K562 (cell line): Measurements from ENCODE around the gene LENEP. TPM values are rescaled to one million over a fixed set of nuclear protein-coding genes. Genes with fewer than 3 reads are reported as not detected.

Experiments
- CEBPG ChIP-seq, 3 experiments: fragments of 200-800 bp in 1 of 3; sonication (Bioruptor generic) in 1 of 3; sonication (generic) in 1 of 3; formaldehyde crosslinking in 1 of 3; IDR thresholded peaks in 2 of 3; conservative IDR thresholded peaks in 1 of 3; 2 replicates each; pipeline versions ENCODE4 v1.6.1 to v1.8.0; 2016 to 2022; ENCODE audit warnings: missing compliant biosample characterization in 2 of 3, missing genetic modification characterization in 2 of 3, mild to moderate bottlenecking in 1 of 3, missing genetic modification reagents in 1 of 3
- NFATC3 ChIP-seq: fragments of 450-650 bp; IDR thresholded peaks from 2 replicates; pipeline ENCODE4 v1.6.1; 2017; ENCODE audit warnings: mild to moderate bottlenecking
- RBM34 ChIP-seq: fragments of 200-400 bp; formaldehyde crosslinking; IDR thresholded peaks from 2 replicates; pipeline ENCODE4 v1.6.1; 2018; ENCODE audit warnings: low read length, borderline replicate concordance; ENCODE audit not compliant: insufficient read depth
- STAT5A ChIP-seq: IDR thresholded peaks from 2 replicates; pipeline ENCODE4 v1.6.1; 2012; ENCODE audit warnings: low read length, inconsistent platforms, borderline replicate concordance
- THRAP3 ChIP-seq: fragments of 450-650 bp; IDR thresholded peaks from 2 replicates; pipeline ENCODE4 v1.6.1; 2016; ENCODE audit warnings: mild to moderate bottlenecking, inconsistent platforms, borderline replicate concordance
- XRCC4 ChIP-seq: IDR thresholded peaks from one replicate; pipeline ENCODE4 v1.6.1; 2011; ENCODE audit not compliant: insufficient read depth, insufficient read length; ENCODE audit errors: extremely low read depth
- polyA plus RNA-seq, 8 experiments: library from polyadenylated mRNA; depleted of rRNA in 4 of 8; stranded (reverse) in 5 of 8; unstranded in 3 of 8; fragments of >200 nt; fragmentation: Nextera tagmentation in 2 of 8; fragmentation: Illumina TruSeq in 1 of 8; extraction: Ambion mirVana in 2 of 8; extraction: Trizol in 1 of 8; gene quantifications; 2 replicates each; pipeline versions ENCODE4 v1.2.1 to v1.2.3, GENCODE V29; 2011 to 2014; ENCODE audit warnings: inconsistent platforms in 1 of 8, missing spikeins in 1 of 8
- total RNA-seq, 7 experiments: library from RNA; depleted of rRNA in 6 of 7; stranded (reverse); fragments of >200 nt in 6 of 7; fragmentation: Illumina TruSeq in 2 of 7; extraction: Trizol in 2 of 7; gene quantifications; 2 replicates each; pipeline versions ENCODE4 v1.2.1 to v1.2.3, GENCODE V29; 2011 to 2021; ENCODE audit warnings: low replicate concordance in 1 of 7
- TF ChIP-seq, protein P1 (sequence below): fragments of 450-650 bp; formaldehyde crosslinking; IDR thresholded peaks from 2 replicates; pipeline ENCODE4 v1.4.0; 2020; ENCODE audit warnings: mild to moderate bottlenecking, moderate library complexity
- TF ChIP-seq, protein P2 (sequence below), 2 experiments: IDR thresholded peaks; 2 replicates each; pipeline ENCODE4 v1.6.1; 2011; ENCODE audit warnings: borderline replicate concordance in 1 of 2, control low read depth in 1 of 2, low read depth in 1 of 2, low read length in 1 of 2, mild to moderate bottlenecking in 1 of 2, mixed read lengths in 1 of 2, moderate library complexity in 1 of 2; ENCODE audit not compliant: insufficient read depth in 1 of 2, insufficient read length in 1 of 2, poor library complexity in 1 of 2, severe bottlenecking in 1 of 2; ENCODE audit errors: extremely low read depth in 1 of 2
- TF ChIP-seq, protein P3 (sequence below), 2 experiments: fragments of 450-650 bp; IDR thresholded peaks; 2 replicates each; pipeline ENCODE4 v1.6.1; 2016; ENCODE audit warnings: mild to moderate bottlenecking in 2 of 2, borderline replicate concordance in 1 of 2, low read depth in 1 of 2, moderate library complexity in 1 of 2

LENEP gene
- total and polyA plus RNA-seq, 9 of the 15 experiments (the other 6 are each of a cell fraction or from before 2014, with no cell fraction given), result 0.23 to 0.87 (median 0.67) TPM; not detected in 5

DNA sequence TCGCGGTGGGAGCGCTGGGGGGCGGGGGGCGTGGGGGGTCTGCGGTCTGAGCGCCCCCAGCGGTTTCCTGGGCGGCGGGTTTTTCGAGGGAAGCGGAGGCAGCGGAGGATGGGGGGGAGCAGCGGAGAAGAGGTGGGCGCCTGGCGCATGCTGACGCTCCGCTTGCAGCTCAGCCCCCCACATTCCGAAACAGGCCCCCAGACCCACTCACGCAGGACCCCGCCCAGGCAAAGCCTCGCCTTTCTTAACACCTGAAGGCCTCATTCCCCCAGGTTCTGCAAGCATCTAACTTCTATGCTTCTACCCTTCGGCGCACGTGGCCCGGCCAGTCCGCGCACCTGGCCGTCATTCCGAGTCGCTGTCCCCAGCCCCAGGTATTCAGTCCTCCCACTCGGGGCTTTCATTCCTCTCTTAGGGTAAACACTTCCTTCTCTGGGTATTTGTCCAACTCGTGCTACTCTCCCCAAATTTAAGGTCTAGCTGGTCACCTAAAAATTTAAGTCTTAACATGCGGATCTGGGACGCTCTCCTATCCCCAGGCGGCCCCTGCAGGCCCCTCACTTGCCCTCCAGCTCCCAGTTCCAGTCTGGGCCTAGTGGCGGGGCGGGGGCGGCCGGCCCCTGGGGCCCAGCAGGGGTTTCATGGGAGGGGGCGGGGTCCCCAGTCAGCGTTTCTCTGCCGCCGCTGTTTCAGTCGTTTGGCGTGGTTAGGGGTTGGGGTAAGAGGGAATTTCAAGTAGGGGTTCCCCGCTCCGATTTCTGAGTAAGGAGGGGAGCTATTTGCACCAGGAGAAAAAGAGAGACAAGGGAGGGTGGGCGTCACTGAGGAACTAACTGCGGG is 6.4 kb downstream of the LENEP start (continued):
- TF ChIP-seq CEBPG (CRISPR knock-in tag; IDR thresholded peaks at IDR 0.05) (no peak), CEBPG (tag; conservative IDR thresholded peaks at IDR 0.05 in 1 of 2, IDR thresholded peaks at IDR 0.05 in 1 of 2) (no peak), THRAP3 (no peak), STAT5A (no peak), XRCC4 (no peak), NFATC3 (no peak), RBM34 (no peak)
- TF ChIP-seq, protein P1, sequence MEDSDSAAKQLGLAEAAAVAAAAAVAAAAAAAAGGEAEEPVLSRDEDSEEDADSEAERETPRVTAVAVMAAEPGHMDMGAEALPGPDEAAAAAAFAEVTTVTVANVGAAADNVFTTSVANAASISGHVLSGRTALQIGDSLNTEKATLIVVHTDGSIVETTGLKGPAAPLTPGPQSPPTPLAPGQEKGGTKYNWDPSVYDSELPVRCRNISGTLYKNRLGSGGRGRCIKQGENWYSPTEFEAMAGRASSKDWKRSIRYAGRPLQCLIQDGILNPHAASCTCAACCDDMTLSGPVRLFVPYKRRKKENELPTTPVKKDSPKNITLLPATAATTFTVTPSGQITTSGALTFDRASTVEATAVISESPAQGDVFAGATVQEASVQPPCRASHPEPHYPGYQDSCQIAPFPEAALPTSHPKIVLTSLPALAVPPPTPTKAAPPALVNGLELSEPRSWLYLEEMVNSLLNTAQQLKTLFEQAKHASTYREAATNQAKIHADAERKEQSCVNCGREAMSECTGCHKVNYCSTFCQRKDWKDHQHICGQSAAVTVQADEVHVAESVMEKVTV, result no peak
- TF ChIP-seq, protein P2, sequence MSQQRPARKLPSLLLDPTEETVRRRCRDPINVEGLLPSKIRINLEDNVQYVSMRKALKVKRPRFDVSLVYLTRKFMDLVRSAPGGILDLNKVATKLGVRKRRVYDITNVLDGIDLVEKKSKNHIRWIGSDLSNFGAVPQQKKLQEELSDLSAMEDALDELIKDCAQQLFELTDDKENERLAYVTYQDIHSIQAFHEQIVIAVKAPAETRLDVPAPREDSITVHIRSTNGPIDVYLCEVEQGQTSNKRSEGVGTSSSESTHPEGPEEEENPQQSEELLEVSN (IDR thresholded peaks at IDR 0.05; ENCODE audit: borderline replicate concordance in 1 of 2, extremely low read depth in 1 of 2, insufficient read depth in 1 of 2, insufficient read length in 1 of 2, low read depth in 1 of 2, low read length in 1 of 2, poor library complexity in 1 of 2, severe bottlenecking in 1 of 2), result peak; percentile 85 to 92
- TF ChIP-seq, protein P3, sequence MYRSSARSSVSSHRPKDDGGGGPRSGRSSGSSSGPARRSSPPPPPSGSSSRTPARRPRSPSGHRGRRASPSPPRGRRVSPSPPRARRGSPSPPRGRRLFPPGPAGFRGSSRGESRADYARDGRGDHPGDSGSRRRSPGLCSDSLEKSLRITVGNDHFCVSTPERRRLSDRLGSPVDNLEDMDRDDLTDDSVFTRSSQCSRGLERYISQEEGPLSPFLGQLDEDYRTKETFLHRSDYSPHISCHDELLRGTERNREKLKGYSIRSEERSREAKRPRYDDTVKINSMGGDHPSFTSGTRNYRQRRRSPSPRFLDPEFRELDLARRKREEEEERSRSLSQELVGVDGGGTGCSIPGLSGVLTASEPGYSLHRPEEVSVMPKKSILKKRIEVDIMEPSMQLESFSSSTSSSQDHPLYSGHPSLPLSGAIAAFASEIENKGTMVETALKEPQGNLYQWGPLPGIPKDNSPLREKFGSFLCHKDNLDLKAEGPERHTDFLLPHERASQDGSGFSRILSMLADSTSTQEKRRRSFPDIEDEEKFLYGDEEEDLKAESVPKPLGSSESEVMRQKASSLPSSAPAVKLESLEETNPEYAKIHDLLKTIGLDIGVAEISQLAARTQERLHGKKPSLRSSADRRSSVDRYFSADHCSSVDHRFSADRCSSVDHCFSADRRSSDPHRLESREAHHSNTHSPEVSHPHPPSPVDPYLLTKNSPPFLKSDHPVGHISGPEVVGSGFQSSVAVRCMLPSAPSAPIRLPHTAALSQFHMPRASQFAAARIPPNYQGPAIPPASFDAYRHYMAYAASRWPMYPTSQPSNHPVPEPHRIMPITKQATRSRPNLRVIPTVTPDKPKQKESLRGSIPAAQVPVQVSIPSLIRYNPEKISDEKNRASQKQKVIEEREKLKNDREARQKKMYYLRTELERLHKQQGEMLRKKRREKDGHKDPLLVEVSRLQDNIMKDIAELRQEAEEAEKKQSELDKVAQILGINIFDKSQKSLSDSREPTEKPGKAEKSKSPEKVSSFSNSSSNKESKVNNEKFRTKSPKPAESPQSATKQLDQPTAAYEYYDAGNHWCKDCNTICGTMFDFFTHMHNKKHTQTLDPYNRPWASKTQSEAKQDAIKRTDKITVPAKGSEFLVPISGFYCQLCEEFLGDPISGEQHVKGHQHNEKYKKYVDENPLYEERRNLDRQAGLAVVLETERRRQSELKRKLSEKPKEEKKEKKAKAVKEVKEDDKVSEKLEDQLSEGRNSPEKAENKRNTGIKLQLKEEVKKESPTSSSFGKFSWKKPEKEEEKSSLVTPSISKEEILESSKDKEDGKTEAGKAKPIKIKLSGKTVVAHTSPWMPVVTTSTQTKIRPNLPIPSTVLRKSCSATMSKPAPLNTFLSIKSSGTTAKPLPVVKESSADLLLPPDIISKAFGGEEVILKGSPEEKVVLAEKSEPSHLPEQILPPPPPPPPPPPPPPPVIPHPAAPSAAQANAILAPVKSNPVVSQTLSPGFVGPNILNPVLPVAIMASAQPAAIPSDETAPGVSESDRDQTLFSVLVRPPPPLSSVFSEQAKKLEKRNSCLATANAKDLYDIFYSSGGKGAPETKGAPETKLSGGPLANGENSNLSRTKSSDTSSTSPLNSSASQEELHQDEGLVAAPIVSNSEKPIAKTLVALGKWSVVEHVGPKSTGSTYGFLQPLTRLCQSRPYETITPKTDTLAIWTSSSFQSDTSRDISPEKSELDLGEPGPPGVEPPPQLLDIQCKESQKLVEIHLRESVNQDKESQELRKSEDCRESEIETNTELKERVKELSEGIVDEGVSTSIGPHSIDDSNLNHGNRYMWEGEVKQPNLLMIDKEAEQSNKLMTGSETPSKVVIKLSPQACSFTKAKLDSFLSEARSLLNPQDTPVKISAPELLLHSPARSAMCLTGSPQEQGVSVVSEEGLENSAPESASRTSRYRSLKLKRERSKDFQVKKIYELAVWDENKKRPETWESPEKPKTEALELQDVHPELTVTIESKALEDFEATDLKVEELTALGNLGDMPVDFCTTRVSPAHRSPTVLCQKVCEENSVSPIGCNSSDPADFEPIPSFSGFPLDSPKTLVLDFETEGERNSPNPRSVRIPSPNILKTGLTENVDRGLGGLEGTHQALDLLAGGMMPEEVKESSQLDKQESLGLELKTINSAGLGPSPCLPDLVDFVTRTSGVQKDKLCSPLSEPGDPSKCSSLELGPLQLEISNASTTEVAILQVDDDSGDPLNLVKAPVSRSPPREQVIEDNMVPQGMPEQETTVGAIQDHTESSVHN (IDR thresholded peaks at IDR 0.05; ENCODE audit: borderline replicate concordance in 1 of 2, low read depth in 1 of 2), result no peak
